22Rv1 (cell line): Measurements from ENCODE around the gene CEBPG.

Experiments
- ZFX ChIP-seq: fragments of 450-650 bp; IDR thresholded peaks from 2 replicates; pipeline ENCODE4 v1.6.1; 2017; ENCODE audit warnings: antibody characterized with exemption, borderline replicate concordance
- TF ChIP-seq, protein P1 (sequence below): fragments of 450-650 bp; IDR thresholded peaks from 2 replicates; pipeline ENCODE4 v1.5.1; 2017; ENCODE audit warnings: mild to moderate bottlenecking

DNA sequence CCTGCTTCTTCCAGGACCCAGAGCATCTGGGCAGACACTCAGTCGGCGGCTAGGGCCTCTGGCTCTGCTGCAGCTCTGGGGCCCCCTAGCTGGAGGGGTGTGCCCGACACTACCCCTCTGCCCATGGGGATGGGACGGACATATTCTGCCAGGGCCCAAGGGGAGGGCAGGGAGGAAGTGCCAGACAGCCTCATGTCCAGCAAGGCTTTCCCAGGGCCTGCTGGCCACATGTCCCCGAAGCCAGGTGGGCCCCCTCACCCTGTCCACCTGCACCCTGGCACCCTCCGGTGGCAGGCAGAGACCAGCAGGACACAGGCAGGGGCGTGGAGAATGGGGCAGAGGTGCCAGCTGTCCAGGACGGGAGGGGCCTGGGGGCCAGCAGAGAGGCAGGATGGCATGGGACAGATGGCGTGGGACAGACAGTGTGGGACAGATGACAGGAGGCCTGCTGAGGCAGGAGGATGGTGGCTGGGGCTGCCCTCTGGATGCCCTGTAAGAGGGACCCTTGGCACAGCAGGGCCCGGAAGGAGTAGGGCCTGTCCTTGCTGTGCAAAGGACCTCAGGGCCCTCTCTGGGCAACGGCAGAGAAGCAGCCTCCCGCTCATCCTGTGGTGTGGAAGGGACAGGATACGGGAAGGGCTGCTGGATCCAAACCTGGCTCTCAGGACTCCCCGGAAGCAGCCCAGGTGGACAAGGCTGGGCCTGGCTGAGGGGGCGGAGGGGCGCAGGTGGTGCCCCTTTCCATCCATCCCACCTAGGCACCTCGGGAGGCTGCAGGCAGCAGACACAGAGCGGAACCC is 29.1 kb downstream of the CEBPG start:
- TF ChIP-seq, protein P1, sequence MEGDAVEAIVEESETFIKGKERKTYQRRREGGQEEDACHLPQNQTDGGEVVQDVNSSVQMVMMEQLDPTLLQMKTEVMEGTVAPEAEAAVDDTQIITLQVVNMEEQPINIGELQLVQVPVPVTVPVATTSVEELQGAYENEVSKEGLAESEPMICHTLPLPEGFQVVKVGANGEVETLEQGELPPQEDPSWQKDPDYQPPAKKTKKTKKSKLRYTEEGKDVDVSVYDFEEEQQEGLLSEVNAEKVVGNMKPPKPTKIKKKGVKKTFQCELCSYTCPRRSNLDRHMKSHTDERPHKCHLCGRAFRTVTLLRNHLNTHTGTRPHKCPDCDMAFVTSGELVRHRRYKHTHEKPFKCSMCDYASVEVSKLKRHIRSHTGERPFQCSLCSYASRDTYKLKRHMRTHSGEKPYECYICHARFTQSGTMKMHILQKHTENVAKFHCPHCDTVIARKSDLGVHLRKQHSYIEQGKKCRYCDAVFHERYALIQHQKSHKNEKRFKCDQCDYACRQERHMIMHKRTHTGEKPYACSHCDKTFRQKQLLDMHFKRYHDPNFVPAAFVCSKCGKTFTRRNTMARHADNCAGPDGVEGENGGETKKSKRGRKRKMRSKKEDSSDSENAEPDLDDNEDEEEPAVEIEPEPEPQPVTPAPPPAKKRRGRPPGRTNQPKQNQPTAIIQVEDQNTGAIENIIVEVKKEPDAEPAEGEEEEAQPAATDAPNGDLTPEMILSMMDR, result no peak
- no peak for TF ChIP-seq ZFX
